Ascending aorta (tissue), 2 donors: Measurements from ENCODE around the gene ANGPT4. TPM values are rescaled to one million over a fixed set of nuclear protein-coding genes. Genes with fewer than 3 reads are reported as not detected.

Source experiments
- DNase-seq, 2 donors: peaks; one replicate each; pipeline ENCODE4 v3.0.0-alpha.2; 2019; ENCODE audit warnings: low spot score in 2 of 2
- H3K27ac ChIP-seq, 2 donors: fragments of 200-600 bp; sonication (generic); one replicate each; pipeline ENCODE4 v1.5.1; 2016 to 2017; ENCODE audit warnings: mild to moderate bottlenecking in 1 of 2
- H3K27me3 ChIP-seq: fragments of 200-600 bp; sonication (generic); one replicate; pipeline ENCODE4 v1.5.1; 2017
- H3K36me3 ChIP-seq, 2 donors: fragments of 200-600 bp; sonication (generic); one replicate each; pipeline ENCODE4 v1.5.1; 2016
- H3K4me1 ChIP-seq, 2 donors: fragments of 200-600 bp; sonication (generic); one replicate each; pipeline ENCODE4 v1.5.1; 2016 to 2017; ENCODE audit warnings: mild to moderate bottlenecking in 1 of 2
- H3K4me3 ChIP-seq, 2 donors: fragments of 200-600 bp; sonication (generic); one replicate each; pipeline ENCODE4 v1.5.1; 2016 to 2017; ENCODE audit warnings: mild to moderate bottlenecking in 1 of 2
- H3K9me3 ChIP-seq, 2 donors: fragments of 200-600 bp; sonication (generic); one replicate each; pipeline ENCODE4 v1.5.1; 2016
- CTCF ChIP-seq, 3 experiments: fragments of 200-600 bp in 2 of 3; fragments of 450-650 bp in 1 of 3; sonication (generic) in 2 of 3; IDR thresholded peaks; one replicate each; pipeline ENCODE4 v1.5.1; 2016 to 2019; ENCODE audit warnings: antibody characterized with exemption in 3 of 3, mild to moderate bottlenecking in 1 of 3, moderate library complexity in 1 of 3
- intact Hi-C: fragments of 100-400 bp; cut with DNase I; formaldehyde crosslinking; loops from one replicate; pipeline ENCODE4 v1.15.1; 2023
- total RNA-seq: library from RNA; depleted of rRNA; stranded (reverse); fragments of >200 nt; gene quantifications from one replicate; pipeline ENCODE4 v1.1.0, GENCODE V29; 2016

Gene ANGPT4
- total RNA-seq, 1 donor from 2014 or later, result 5.7 TPM

GRCh38 chr20:834151-834746 lies 81.9 kb downstream of the ANGPT4 start:
- H3K4me3 ChIP-seq, result peak overlapping the region; percentile 90
- no peaks in the 10 kb centered on the region for H3K9me3 ChIP-seq
- peaks cover 4 to 17% of the 10 kb centered on the region in 2 donors for H3K4me1 ChIP-seq
- no peaks in the 10 kb centered on the region for H3K36me3 ChIP-seq
- intact Hi-C loops, result loop anchor here (5.0 to 10.0 kb wide), 5 partner anchors 427 to 1271 kb away; partner anchors contain the start of genes NSFL1C, RBCK1, SDCBP2 and STK35
- TF ChIP-seq CTCF (IDR thresholded peaks at IDR 0.05), result no peak
- H3K27ac ChIP-seq, result peak overlapping the region; percentile 72 to 78
- H3K27me3 ChIP-seq, result no peaks in the 10 kb centered on the region
- DNase-seq, result no peak

GRCh38 chr20:833450-834150 lies 82.5 kb downstream of the ANGPT4 start, which contains the start of gene FAM110A:
Gene FAM110A (plus strand): TSS chr20:833715. CDS start chr20:844805, 11,090 bp downstream.
- TF ChIP-seq CTCF (IDR thresholded peaks at IDR 0.05), result no peak
- no peaks in the 10 kb centered on the region for H3K9me3 ChIP-seq
- no peaks in the 10 kb centered on the region for H3K36me3 ChIP-seq
- peak within 1 kb of the TSS; percentile 72 to 78 for H3K27ac ChIP-seq
- H3K27me3 ChIP-seq, result no peaks in the 10 kb centered on the region
- intact Hi-C loops, result loop anchor here (1.0 to 10.0 kb wide), 8 partner anchors 181 to 1271 kb away; partner anchors contain the start of genes CSNK2A1, NSFL1C, PSMF1 and RBCK1
- H3K4me1 ChIP-seq, result peaks cover 4 to 17% of the 10 kb centered on the region in 2 donors
- peak within 1 kb of the TSS; percentile 90 for H3K4me3 ChIP-seq
- DNase-seq, result peak; percentile 87 to 97

GRCh38 chr20:833121-833449 lies 83.0 kb downstream of the ANGPT4 start:
- Histone ChIP-seq H3K27ac (peak overlapping the region; percentile 72 to 78), H3K9me3 (no peaks in the 10 kb centered on the region), H3K4me1 (peaks cover 4 to 17% of the 10 kb centered on the region in 2 donors), H3K27me3 (no peaks in the 10 kb centered on the region), H3K4me3 (peak overlapping the region; percentile 90), H3K36me3 (no peaks in the 10 kb centered on the region)
- DNase-seq, result no peak
- intact Hi-C loops, result loop anchor here (1.0 to 10.0 kb wide), 8 partner anchors 180 to 1272 kb away; partner anchors contain the start of genes CSNK2A1, NSFL1C, PSMF1 and RBCK1
- no peak for TF ChIP-seq CTCF (IDR thresholded peaks at IDR 0.05)

GRCh38 chr20:831956-832355 lies 84.2 kb downstream of the ANGPT4 start:
- no peak overlapping the region for H3K27ac ChIP-seq
- TF ChIP-seq CTCF (IDR thresholded peaks at IDR 0.05), result no peak
- intact Hi-C loops, result loop anchor here (2.0 to 10.0 kb wide), 7 partner anchors 179 to 1273 kb away; partner anchors contain the start of genes NSFL1C, PSMF1, RBCK1 and SDCBP2
- H3K9me3 ChIP-seq, result no peaks in the 10 kb centered on the region
- DNase-seq, result no peak
- peaks cover 4 to 17% of the 10 kb centered on the region in 2 donors for H3K4me1 ChIP-seq
- no peaks in the 10 kb centered on the region for H3K27me3 ChIP-seq
- H3K36me3 ChIP-seq, result no peaks in the 10 kb centered on the region
- no peak overlapping the region for H3K4me3 ChIP-seq

GRCh38 chr20:831251-831650 lies 84.9 kb downstream of the ANGPT4 start:
- no peaks in the 10 kb centered on the region for H3K36me3 ChIP-seq
- TF ChIP-seq CTCF (IDR thresholded peaks at IDR 0.05), result no peak
- H3K9me3 ChIP-seq, result no peaks in the 10 kb centered on the region
- H3K4me1 ChIP-seq, result peaks cover 4 to 17% of the 10 kb centered on the region in 2 donors
- no peak overlapping the region for H3K4me3 ChIP-seq
- intact Hi-C loops, result loop anchor here (5.0 to 10.0 kb wide), 5 partner anchors 424 to 1274 kb away; partner anchors contain the start of genes NSFL1C, RBCK1, SDCBP2 and STK35
- no peak overlapping the region for H3K27ac ChIP-seq
- no peak for DNase-seq
- H3K27me3 ChIP-seq, result no peaks in the 10 kb centered on the region
